ENCODE results near the gene TMEFF1. TPM values are rescaled to one million over a fixed set of nuclear protein-coding genes. Genes with fewer than 3 reads are reported as not detected.
"Not testable (repeated sequence)": the region's sequence is repeated elsewhere in the genome, so short reads cannot be mapped to it uniquely, and the experiment has no call there.

Gene TMEFF1
- total RNA-seq, 1 experiment from 2014 or later: 3.3 TPM

GRCh38 chr9:100505564-100506159 lies 32.7 kb downstream of the TMEFF1 start:
- intact Hi-C loops (cut with micrococcal nuclease): loop anchor here (2.0 to 5.0 kb wide), 2 partner anchors 48 to 89 kb away; no protein-coding TSS in a partner anchor
- CTCF ChIA-PET: interaction anchor here (0.6 to 1.6 kb wide), 6 partner anchors 9 to 86 kb away, joined by 3 read pairs; no protein-coding TSS in a partner anchor

GRCh38 chr9:100507350-100507749 lies 34.4 kb downstream of the TMEFF1 start:
- POLR2A ChIA-PET; BruUV-seq (replicated peaks): not testable (repeated sequence)
- intact Hi-C loops (cut with micrococcal nuclease): loop anchor here (5.0 kb wide), 1 partner anchor 50 kb away; no protein-coding TSS in a partner anchor

More at GRCh38 chr9:100505564-100506159, 32.7 kb downstream of the TMEFF1 start:
- DNase-seq (ENCODE audit: low read depth, low spot score) (peak; percentile 61), ATAC-seq (peak; percentile 95)
- Histone ChIP-seq H3K79me2 (ENCODE audit: insufficient read depth, low read length) (no peaks in the 10 kb centered on the region), H3K27me3 (ENCODE audit: insufficient read depth, low read length) (no peaks in the 10 kb centered on the region), H3K4me3 (replicated peaks in 1 of 2; ENCODE audit: low read depth in 1 of 2, low read length in 2 of 2) (no peak overlapping the region), H3K9me3 (ENCODE audit: control insufficient read depth in 1 of 2, insufficient read depth in 1 of 2, low read depth in 1 of 2, low read length in 2 of 2) (no peaks in the 10 kb centered on the region), H2AFZ (ENCODE audit: low read depth, low read length, poor library complexity, severe bottlenecking) (no peak overlapping the region), H3K27ac (ENCODE audit: low read depth, low read length) (no peak overlapping the region), H3K4me1 (ENCODE audit: control insufficient read depth in 1 of 2, insufficient read depth in 2 of 2, low read length in 2 of 2) (peaks cover 0 to 3% of the 10 kb centered on the region in 2 experiments; a peak in 1 of 4 replicates), H3K9me2 (ENCODE audit: insufficient read depth) (no peaks in the 10 kb centered on the region), H3K4me2 (ENCODE audit: low read length) (no peak overlapping the region), H3K36me3 (ENCODE audit: control insufficient read depth in 1 of 2, insufficient read depth in 2 of 2, low read length in 2 of 2) (no peaks in the 10 kb centered on the region), H4K20me1 (ENCODE audit: insufficient read depth) (no peaks in the 10 kb centered on the region), H3K9ac (ENCODE audit: low read length) (no peak overlapping the region)
- no peak for TF ChIP-seq ATF3 (IDR thresholded peaks at IDR 0.05)
- TF ChIP-seq ELF1 (IDR thresholded peaks at IDR 0.05; ENCODE audit: borderline replicate concordance, low read depth): no peak
- TF ChIP-seq FOSL1 (IDR thresholded peaks at IDR 0.05; ENCODE audit: low read depth): no peak
- TF ChIP-seq CTCF (IDR thresholded peaks at IDR 0.05 in 2 of 3, conservative IDR thresholded peaks at IDR 0.05 in 1 of 3; ENCODE audit: borderline replicate concordance in 1 of 3, insufficient read depth in 1 of 3, low read depth in 2 of 3, low read length in 2 of 3): peak; percentile 65 to 98 (median 96)
- TF ChIP-seq MAX (IDR thresholded peaks at IDR 0.05): 0 out of 2 replicates have a peak, but pooled peaks have one; percentile 24
- TF ChIP-seq EGR1 (IDR thresholded peaks at IDR 0.05; ENCODE audit: low read depth): no peak
- TF ChIP-seq YY1 (IDR thresholded peaks at IDR 0.05; ENCODE audit: extremely low read depth, insufficient replicate concordance, low read depth, low read length): peak; percentile 64
- 0 out of 2 replicates have a peak, but pooled peaks have one; percentile 26 for TF ChIP-seq CBX3 (IDR thresholded peaks at IDR 0.05; ENCODE audit: low read depth)
- TF ChIP-seq RAD21 (IDR thresholded peaks at IDR 0.05; ENCODE audit: low read depth): peak; percentile 71
- ChIA-PET POLR2A (no interaction called here), RAD21 (ENCODE audit: low non-redundant PET in 1 of 2, low total read pairs in 2 of 2, uncharacterized antibody in 2 of 2, unreplicated experiment in 2 of 2) (no interaction called here)
- BruUV-seq (replicated peaks): no TSS peak

More at GRCh38 chr9:100507350-100507749, 34.4 kb downstream of the TMEFF1 start:
- H3K27me3 ChIP-seq (ENCODE audit: insufficient read depth, low read length); CTCF ChIA-PET; H3K9me2 ChIP-seq (ENCODE audit: insufficient read depth); H2AFZ ChIP-seq (ENCODE audit: low read depth, low read length, poor library complexity, severe bottlenecking); H3K79me2 ChIP-seq (ENCODE audit: insufficient read depth, low read length); H3K9ac ChIP-seq (ENCODE audit: low read length); H3K4me1 ChIP-seq (ENCODE audit: control insufficient read depth in 1 of 2, insufficient read depth in 2 of 2, low read length in 2 of 2); H3K4me3 ChIP-seq (replicated peaks in 1 of 2; ENCODE audit: low read depth in 1 of 2, low read length in 2 of 2); H4K20me1 ChIP-seq (ENCODE audit: insufficient read depth); H3K4me2 ChIP-seq (ENCODE audit: low read length); DNase-seq (ENCODE audit: low read depth, low spot score); H3K9me3 ChIP-seq (ENCODE audit: control insufficient read depth in 1 of 2, insufficient read depth in 1 of 2, low read depth in 1 of 2, low read length in 2 of 2); H3K27ac ChIP-seq (ENCODE audit: low read depth, low read length); H3K36me3 ChIP-seq (ENCODE audit: control insufficient read depth in 1 of 2, insufficient read depth in 2 of 2, low read length in 2 of 2); ATAC-seq; RAD21 ChIA-PET (ENCODE audit: low non-redundant PET in 1 of 2, low total read pairs in 2 of 2, uncharacterized antibody in 2 of 2, unreplicated experiment in 2 of 2): not testable (repeated sequence)

Measured in HCT116 (cell line).